Stimulated activated naive CD8-positive, alpha-beta T cell treated with anti-CD3 and anti-CD28 coated beads, Interleukin-15, Interleukin-2, amounts not matched to agents 100 ng/mL and 50 ng/mL, for 24 hours (primary cell): ENCODE data around the gene TMEM198.

Experiments used
- H3K27ac Mint-ChIP-seq: one replicate; pipeline ENCODE4 v1.8.0; 2021; ENCODE audit warnings: mild to moderate bottlenecking, mixed read lengths
- H3K27me3 Mint-ChIP-seq: one replicate; pipeline ENCODE4 v1.8.0; 2021; ENCODE audit warnings: mixed read lengths
- H3K36me3 Mint-ChIP-seq: one replicate; pipeline ENCODE4 v1.8.0; 2021; ENCODE audit warnings: low read depth, mixed read lengths
- H3K4me1 Mint-ChIP-seq: one replicate; pipeline ENCODE4 v1.8.0; 2021; ENCODE audit warnings: low read depth, mixed read lengths
- H3K4me3 Mint-ChIP-seq: one replicate; pipeline ENCODE4 v1.8.0; 2021; ENCODE audit warnings: mild to moderate bottlenecking, mixed read lengths
- H3K9me3 Mint-ChIP-seq: one replicate; pipeline ENCODE4 v1.8.0; 2021; ENCODE audit warnings: mixed read lengths

TMEM198 gene, protein sequence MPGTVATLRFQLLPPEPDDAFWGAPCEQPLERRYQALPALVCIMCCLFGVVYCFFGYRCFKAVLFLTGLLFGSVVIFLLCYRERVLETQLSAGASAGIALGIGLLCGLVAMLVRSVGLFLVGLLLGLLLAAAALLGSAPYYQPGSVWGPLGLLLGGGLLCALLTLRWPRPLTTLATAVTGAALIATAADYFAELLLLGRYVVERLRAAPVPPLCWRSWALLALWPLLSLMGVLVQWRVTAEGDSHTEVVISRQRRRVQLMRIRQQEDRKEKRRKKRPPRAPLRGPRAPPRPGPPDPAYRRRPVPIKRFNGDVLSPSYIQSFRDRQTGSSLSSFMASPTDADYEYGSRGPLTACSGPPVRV

DNA sequence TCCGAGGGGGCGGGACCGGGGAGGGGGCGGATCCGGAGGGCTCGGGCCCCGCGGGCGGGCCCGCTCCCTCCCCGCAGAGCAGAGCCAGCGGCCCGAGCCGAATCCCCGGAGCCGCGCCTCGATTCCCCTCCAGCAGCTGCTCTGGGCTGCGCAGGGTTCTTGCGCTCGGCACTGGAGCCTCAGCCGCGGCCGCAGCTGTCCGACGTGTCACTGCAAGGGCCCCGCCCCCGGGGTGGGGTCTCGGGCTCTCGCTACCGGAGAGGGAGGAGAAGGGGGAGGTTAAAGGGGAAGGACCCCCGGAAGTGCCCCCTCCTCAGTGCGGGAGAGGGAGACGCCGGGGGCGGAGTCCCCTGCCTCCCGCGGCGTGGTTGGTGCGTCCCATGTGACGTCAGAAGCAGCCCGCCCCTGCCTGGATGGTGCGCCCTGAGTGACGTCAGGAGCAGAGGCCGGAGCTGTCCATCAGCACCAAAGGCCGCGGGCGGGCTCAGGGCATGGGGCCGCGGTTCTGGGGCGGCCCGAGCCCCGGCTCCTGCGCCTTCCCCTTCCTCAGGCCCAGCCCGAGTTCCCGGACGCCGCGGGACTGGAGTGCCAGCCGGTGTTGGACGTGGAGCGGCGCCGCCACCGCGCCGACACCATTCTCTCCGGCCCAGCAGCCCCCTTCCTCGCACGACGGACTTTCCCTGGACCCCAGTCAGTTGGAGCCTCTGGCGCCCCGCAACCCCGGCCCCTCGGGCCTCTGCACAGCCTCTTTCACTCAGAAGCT lies at the start of gene TMEM198, which contains the start of gene CHPF:
Gene TMEM198, plus strand, starts transcription at position 433 of the 763 bp plus-strand sequence. CDS start 700 bp downstream, outside the sequence.
Gene CHPF, minus strand, starts transcription at position 214 of the 763 bp plus-strand sequence. CDS start 271 bp downstream, outside the sequence.
- Mint-ChIP-seq H3K4me1 (peaks cover 26% of the 10 kb centered on the region), H3K27me3 (peaks cover 29% of the 10 kb centered on the region), H3K27ac (peak within 1 kb of the TSS; percentile 11), H3K9me3 (no peaks in the 10 kb centered on the region), H3K36me3 (peaks cover 5% of the 10 kb centered on the region), H3K4me3 (peak within 1 kb of the TSS; percentile 90)

DNA sequence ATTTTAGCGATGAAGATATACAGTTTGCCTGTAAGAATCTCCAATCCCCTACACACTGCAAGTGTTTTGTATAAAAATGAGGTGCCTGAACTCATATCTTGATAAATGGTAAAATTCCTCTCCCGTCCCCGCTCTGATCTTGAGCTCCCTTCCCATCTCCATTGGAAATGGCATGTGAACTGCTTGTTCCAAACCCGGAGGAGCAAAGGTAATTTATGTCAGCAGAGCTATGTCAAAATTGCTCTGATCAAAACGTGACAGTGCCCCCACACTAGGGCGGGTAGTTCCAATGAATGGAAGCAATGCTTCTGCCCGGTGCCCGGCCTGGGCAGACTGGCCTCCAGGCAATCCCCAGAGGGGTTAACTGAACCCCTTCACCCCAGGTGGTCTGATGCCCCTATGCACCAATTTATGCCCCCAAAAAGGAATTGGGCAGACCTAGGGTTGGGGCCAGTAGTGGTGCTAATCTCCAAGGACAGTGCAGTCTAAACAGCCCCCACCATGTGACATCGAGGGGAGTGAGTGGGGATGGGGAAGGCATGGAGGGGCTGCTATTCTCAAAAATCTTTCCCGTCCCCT lies 48.8 kb upstream of the TMEM198 start:
- Mint-ChIP-seq H3K27me3 (peaks cover 40% of the 10 kb centered on the region), H3K4me3 (no peak overlapping the region), H3K9me3 (no peaks in the 10 kb centered on the region)

GRCh38 chr2:219495531-219496122 lies 48.2 kb upstream of the TMEM198 start:
- peaks cover 32% of the 10 kb centered on the region for H3K4me1 Mint-ChIP-seq
- no peak overlapping the region for H3K27ac Mint-ChIP-seq
- H3K4me3 Mint-ChIP-seq, result no peak overlapping the region
- H3K27me3 Mint-ChIP-seq, result peaks cover 40% of the 10 kb centered on the region
- no peaks in the 10 kb centered on the region for H3K9me3 Mint-ChIP-seq
- H3K36me3 Mint-ChIP-seq, result no peaks in the 10 kb centered on the region

More for the DNA sequence above, 48.8 kb upstream of the TMEM198 start:
- no peaks in the 10 kb centered on the region for H3K36me3 Mint-ChIP-seq
- peaks cover 28% of the 10 kb centered on the region for H3K4me1 Mint-ChIP-seq
- no peak overlapping the region for H3K27ac Mint-ChIP-seq

GRCh38 chr2:219496247-219496824 lies 47.5 kb upstream of the TMEM198 start:
- Mint-ChIP-seq H3K9me3 (no peaks in the 10 kb centered on the region), H3K27ac (no peak overlapping the region), H3K4me3 (no peak overlapping the region), H3K4me1 (peaks cover 32% of the 10 kb centered on the region), H3K36me3 (no peaks in the 10 kb centered on the region), H3K27me3 (peaks cover 40% of the 10 kb centered on the region)

GRCh38 chr2:219496825-219497494 lies 46.9 kb upstream of the TMEM198 start:
- Mint-ChIP-seq H3K27ac (no peak overlapping the region), H3K9me3 (no peaks in the 10 kb centered on the region), H3K4me1 (peaks cover 32% of the 10 kb centered on the region), H3K27me3 (peaks cover 40% of the 10 kb centered on the region), H3K36me3 (no peaks in the 10 kb centered on the region), H3K4me3 (peak overlapping the region; percentile 94)

DNA sequence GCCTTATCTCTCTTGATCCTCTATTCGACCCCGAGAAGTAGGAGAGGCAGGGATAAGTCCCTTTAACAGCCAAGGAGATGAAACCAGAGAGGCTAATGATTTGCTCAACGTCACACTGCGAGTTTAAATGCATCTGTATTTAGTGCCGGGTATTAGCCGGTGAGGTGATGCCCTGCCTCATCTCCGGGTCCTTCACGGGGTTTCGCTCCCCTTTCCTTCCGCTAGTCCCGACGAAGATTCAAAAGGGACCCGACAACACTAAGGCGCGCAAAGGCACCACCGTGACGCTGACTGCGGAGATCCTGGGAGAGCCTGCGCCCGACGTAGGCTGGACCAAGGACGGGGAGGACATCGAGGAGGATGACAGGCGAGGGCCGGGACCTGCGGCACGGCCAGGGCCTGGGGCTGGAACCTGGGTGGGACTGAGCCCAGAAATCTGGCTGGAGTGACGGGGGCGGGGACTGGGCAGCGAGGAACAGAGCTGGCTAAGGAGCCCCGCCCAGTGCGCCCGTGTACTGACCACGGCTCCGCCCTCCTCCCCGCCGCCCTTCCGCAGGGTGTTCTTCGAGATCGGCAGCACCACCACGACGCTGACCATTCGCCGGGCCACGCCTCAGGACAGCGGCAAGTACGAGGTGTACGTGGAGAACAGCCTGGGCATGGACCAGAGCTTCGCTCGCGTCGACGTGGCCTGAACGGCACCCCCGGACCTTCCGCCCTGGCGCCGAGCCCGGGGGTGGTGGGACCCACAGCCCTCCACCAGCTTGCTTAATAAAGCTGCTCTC lies 46.1 kb upstream of the TMEM198 start:
- Mint-ChIP-seq H3K27me3 (peaks cover 40% of the 10 kb centered on the region), H3K27ac (no peak overlapping the region)

GRCh38 chr2:219498280-219499057 lies 45.4 kb upstream of the TMEM198 start, which contains the start of gene GMPPA:
TSS of gene GMPPA (plus strand) at chr2:219498891. CDS start at chr2:219499976, 1,085 bp downstream.
- no peaks in the 10 kb centered on the region for H3K36me3 Mint-ChIP-seq
- peak within 1 kb of the TSS; percentile 94 for H3K4me3 Mint-ChIP-seq
- peak within 1 kb of the TSS; percentile 87 for H3K27ac Mint-ChIP-seq
- no peaks in the 10 kb centered on the region for H3K9me3 Mint-ChIP-seq
- peaks cover 32% of the 10 kb centered on the region for H3K4me1 Mint-ChIP-seq
- H3K27me3 Mint-ChIP-seq, result peaks cover 34% of the 10 kb centered on the region

More for the DNA sequence above, 46.1 kb upstream of the TMEM198 start:
- Mint-ChIP-seq H3K9me3 (no peaks in the 10 kb centered on the region), H3K4me1 (peaks cover 32% of the 10 kb centered on the region), H3K4me3 (peak overlapping the region; percentile 94), H3K36me3 (no peaks in the 10 kb centered on the region)

DNA sequence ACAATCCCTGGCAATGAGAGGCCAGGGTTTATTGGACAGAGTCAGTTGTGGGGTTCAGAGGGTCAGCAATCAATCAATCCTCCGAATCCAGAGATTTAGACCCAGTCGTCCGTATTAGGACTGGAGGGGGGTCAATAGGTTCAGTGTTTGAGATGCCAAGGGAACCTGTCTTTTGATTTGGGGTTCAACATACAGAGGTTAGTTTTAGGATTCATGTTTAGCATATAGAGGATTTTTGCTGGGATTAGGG lies 44.8 kb upstream of the TMEM198 start:
- peaks cover 31% of the 10 kb centered on the region for H3K27me3 Mint-ChIP-seq
- peak overlapping the region; percentile 94 for H3K4me3 Mint-ChIP-seq
- peaks cover 32% of the 10 kb centered on the region for H3K4me1 Mint-ChIP-seq
- H3K36me3 Mint-ChIP-seq, result no peaks in the 10 kb centered on the region
- H3K27ac Mint-ChIP-seq, result peak overlapping the region; percentile 87
- H3K9me3 Mint-ChIP-seq, result no peaks in the 10 kb centered on the region

- peaks cover 30% of the 10 kb centered on the region for H3K27me3 Mint-ChIP-seq
- peak overlapping the region; percentile 94 for H3K4me3 Mint-ChIP-seq
- H3K27ac Mint-ChIP-seq, result peak overlapping the region; percentile 87
- H3K4me1 Mint-ChIP-seq, result peaks cover 32% of the 10 kb centered on the region
- peaks cover 3% of the 10 kb centered on the region for H3K36me3 Mint-ChIP-seq
- no peaks in the 10 kb centered on the region for H3K9me3 Mint-ChIP-seq
These were observed 44.3 kb upstream of the TMEM198 start for GRCh38 chr2:219499555-219499954.

GRCh38 chr2:219500135-219500534 lies 43.7 kb upstream of the TMEM198 start:
- H3K9me3 Mint-ChIP-seq, result no peaks in the 10 kb centered on the region
- H3K27me3 Mint-ChIP-seq, result peaks cover 25% of the 10 kb centered on the region
- peaks cover 7% of the 10 kb centered on the region for H3K36me3 Mint-ChIP-seq
- H3K4me1 Mint-ChIP-seq, result peaks cover 32% of the 10 kb centered on the region
- H3K27ac Mint-ChIP-seq, result no peak overlapping the region
- H3K4me3 Mint-ChIP-seq, result peak overlapping the region; percentile 94

- Mint-ChIP-seq H3K27ac (no peak overlapping the region), H3K36me3 (peaks cover 17% of the 10 kb centered on the region), H3K4me3 (no peak overlapping the region), H3K4me1 (peaks cover 32% of the 10 kb centered on the region), H3K27me3 (peaks cover 12% of the 10 kb centered on the region), H3K9me3 (no peaks in the 10 kb centered on the region)
These were observed 42.0 kb upstream of the TMEM198 start for GRCh38 chr2:219501849-219502248.

DNA sequence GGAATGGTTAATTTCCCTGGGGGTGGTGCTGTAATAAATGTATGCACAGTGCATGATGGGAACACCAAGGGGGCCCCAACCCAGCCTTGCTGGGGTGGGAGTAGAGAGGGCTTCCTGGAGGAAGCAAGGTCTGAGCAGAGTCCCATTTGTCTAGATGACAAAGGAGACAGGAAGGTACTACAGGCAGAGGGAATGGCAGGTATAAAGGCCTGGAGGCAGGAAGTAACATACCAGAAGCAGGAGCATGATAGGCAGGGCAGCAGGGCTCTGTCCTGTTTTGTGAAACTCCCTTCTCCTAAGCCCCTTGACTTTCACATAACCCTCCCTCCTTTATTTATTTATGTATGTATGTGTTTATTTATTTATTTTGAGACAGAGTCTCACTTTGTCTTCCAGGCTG lies 41.2 kb upstream of the TMEM198 start:
- Mint-ChIP-seq H3K4me1 (peaks cover 27% of the 10 kb centered on the region), H3K27me3 (peaks cover 7% of the 10 kb centered on the region), H3K9me3 (no peaks in the 10 kb centered on the region), H3K4me3 (no peak overlapping the region), H3K27ac (no peak overlapping the region), H3K36me3 (peaks cover 17% of the 10 kb centered on the region)

- Mint-ChIP-seq H3K27me3 (peaks cover 12% of the 10 kb centered on the region), H3K27ac (no peak overlapping the region), H3K4me3 (no peak overlapping the region), H3K4me1 (peaks cover 9% of the 10 kb centered on the region), H3K9me3 (no peaks in the 10 kb centered on the region), H3K36me3 (peaks cover 17% of the 10 kb centered on the region)
These were observed 38.2 kb upstream of the TMEM198 start for GRCh38 chr2:219505585-219505984.
